Subcutaneous adipose tissue (tissue), 4 donors: ENCODE results near the gene ASAP3. TPM values are rescaled to one million over a fixed set of nuclear protein-coding genes. Genes with fewer than 3 reads are reported as not detected.

Source experiments
- CTCF ChIP-seq: fragments of 450-650 bp; IDR thresholded peaks from one replicate; pipeline ENCODE4 v1.5.1; 2016; ENCODE audit warnings: low read depth, mild to moderate bottlenecking, control low read depth, antibody characterized with exemption, moderate library complexity
- total RNA-seq, 4 donors: library from RNA; depleted of rRNA; stranded (reverse); fragments of >200 nt; gene quantifications; one replicate each; pipeline ENCODE4 v1.1.0, GENCODE V29; 2016

ASAP3 gene
- 10 to 100 TPM; 18.4 to 51.7 (median 42.1) TPM for total RNA-seq

- no peak for TF ChIP-seq CTCF
Observed at GRCh38 chr1:23483321-23484252, at the start of gene ASAP3. Gene ASAP3, minus strand, starts transcription at chr1:23484179. Its CDS starts 46 bp downstream, at chr1:23484133.

- no peak for TF ChIP-seq CTCF
Observed at GRCh38 chr1:23533246-23534023, 49.5 kb upstream of the ASAP3 start.

- TF ChIP-seq CTCF = no peak
Observed at GRCh38 chr1:23531562-23532094, 47.6 kb upstream of the ASAP3 start.

GRCh38 chr1:23530747-23531561 lies 47.0 kb upstream of the ASAP3 start, which contains the start of gene E2F2:
Gene E2F2, minus strand, starts transcription at chr1:23531233. Its CDS starts 440 bp downstream, at chr1:23530793.
- no peak for TF ChIP-seq CTCF

GRCh38 chr1:23530087-23530746 lies 46.2 kb upstream of the ASAP3 start:
- TF ChIP-seq CTCF = no peak
